COR-L47 (cell line): Measurements from ENCODE around the gene INPP4B.
A peak's percentile ranks its signal among the peaks of the same experiment; 100 is the strongest.

Source experiments
- DNase-seq: peaks from one replicate; lab custom pipeline; 2025; lab: John Stamatoyannopoulos, UW

The INPP4B gene

GRCh38 chr4:142846108-142846728, at the start of gene INPP4B:
INPP4B (minus strand) TSS chr4:142846301.
- peak; percentile 59 for DNase-seq

GRCh38 chr4:142893012-142893411, 46.9 kb upstream of the INPP4B start:
- DNase-seq: no peak

GRCh38 chr4:142886566-142886965, 40.5 kb upstream of the INPP4B start:
- DNase-seq: no peak

- no peak for DNase-seq
These were observed 37.1 kb upstream of the INPP4B start for GRCh38 chr4:142883040-142883832.

GRCh38 chr4:142882159-142882558, 36.1 kb upstream of the INPP4B start:
- no peak for DNase-seq

- no peak for DNase-seq
These were observed 35.2 kb upstream of the INPP4B start for GRCh38 chr4:142881331-142881730.

- no peak for DNase-seq
These were observed 29.0 kb upstream of the INPP4B start for GRCh38 chr4:142875117-142875516.

GRCh38 chr4:142874684-142875083, 28.6 kb upstream of the INPP4B start:
- no peak for DNase-seq

- no peak for DNase-seq
These were observed 20.6 kb upstream of the INPP4B start for GRCh38 chr4:142866685-142867084.

- no peak for DNase-seq
These were observed 15.2 kb upstream of the INPP4B start for GRCh38 chr4:142861351-142861750.

GRCh38 chr4:142858965-142859364, 12.9 kb upstream of the INPP4B start:
- DNase-seq: no peak

- no peak for DNase-seq
These were observed 12.3 kb upstream of the INPP4B start for GRCh38 chr4:142858446-142858845.

GRCh38 chr4:142856576-142856975, 10.5 kb upstream of the INPP4B start:
- no peak for DNase-seq

- DNase-seq: no peak
These were observed 4.4 kb upstream of the INPP4B start for GRCh38 chr4:142850478-142850877.

- DNase-seq: peak; percentile 62
These were observed 862 bp upstream of the INPP4B start for GRCh38 chr4:142846729-142847596.

GRCh38 chr4:142845293-142846107, 601 bp downstream of the INPP4B start:
- no peak for DNase-seq

GRCh38 chr4:142844782-142845181, 1.3 kb downstream of the INPP4B start:
- DNase-seq: no peak

- DNase-seq: peak; percentile 33
These were observed 5.5 kb downstream of the INPP4B start for GRCh38 chr4:142840516-142841123.

GRCh38 chr4:142838778-142839177, 7.3 kb downstream of the INPP4B start:
- DNase-seq: no peak

- no peak for DNase-seq
These were observed 14.1 kb downstream of the INPP4B start for GRCh38 chr4:142832022-142832421.

- no peak for DNase-seq
These were observed 19.4 kb downstream of the INPP4B start for GRCh38 chr4:142826503-142827241.
